Body of pancreas (tissue), 4 donors: ENCODE data around the gene PITX2. TPM values are rescaled to one million over a fixed set of nuclear protein-coding genes. Genes with fewer than 3 reads are reported as not detected.
A peak's percentile ranks its signal among the peaks of the same experiment; 100 is the strongest.
"Not testable (repeated sequence)": the region's sequence is repeated elsewhere in the genome, so short reads cannot be mapped to it uniquely, and the experiment has no call there.

Source experiments
- ATAC-seq: fragments of 150-250 bp; one replicate; pipeline ENCODE4 v1.9.1; 2016
- DNase-seq, 4 donors: peaks; one replicate each; pipeline ENCODE4 v3.0.0-alpha.2; 2019
- H3K27ac ChIP-seq, 4 donors: fragments of 200-600 bp; sonication (generic); 1 replicate in 3 of 4; 2 replicates in 1 of 4; pipeline versions ENCODE4 v1.5.1 to v1.6.1; 2016 to 2019; ENCODE audit warnings: mild to moderate bottlenecking in 1 of 4, mixed read lengths in 1 of 4, moderate library complexity in 1 of 4
- H3K27me3 ChIP-seq, 2 donors: fragments of 200-600 bp; sonication (generic); one replicate each; pipeline ENCODE4 v1.6.0; 2016; ENCODE audit warnings: mild to moderate bottlenecking in 1 of 2
- H3K36me3 ChIP-seq, 2 donors: fragments of 200-600 bp; sonication (generic); replicated peaks in 1 of 2; 2 replicates each; pipeline ENCODE4 v1.5.1; 2016; ENCODE audit warnings: low read depth in 2 of 2; ENCODE audit not compliant: insufficient read depth in 1 of 2
- H3K4me1 ChIP-seq: fragments of 200-600 bp; sonication (generic); one replicate; pipeline ENCODE4 v1.6.0; 2016
- H3K4me3 ChIP-seq, 2 donors: fragments of 200-600 bp; sonication (generic); 1 replicate in 1 of 2; 2 replicates in 1 of 2; pipeline ENCODE4 v1.5.1; 2016 to 2019
- H3K9me3 ChIP-seq, 3 donors: fragments of 200-600 bp; sonication (generic); 1 replicate in 2 of 3; 2 replicates in 1 of 3; pipeline ENCODE4 v1.5.1; 2016
- CTCF ChIP-seq, 7 experiments: fragments of 450-650 bp in 4 of 7; fragments of 200-600 bp in 3 of 7; sonication (generic) in 3 of 7; IDR thresholded peaks; one replicate each; pipeline ENCODE4 v1.5.1; 2016 to 2019; ENCODE audit warnings: antibody characterized with exemption in 7 of 7
- POLR2A ChIP-seq, 3 donors: fragments of 450-650 bp; IDR thresholded peaks; one replicate each; pipeline ENCODE4 v1.6.1; 2016; ENCODE audit warnings: antibody characterized with exemption in 3 of 3, mild to moderate bottlenecking in 2 of 3
- WGBS, 2 donors: methylation state at CpG; one replicate each; pipeline ENCODE4 v1.1.5; 2017; 5-methylcytosine and 5-hydroxymethylcytosine counted together
- intact Hi-C: fragments of 100-400 bp; cut with DNase I; formaldehyde crosslinking; loops from one replicate; pipeline ENCODE4 v1.15.1; 2023
- total RNA-seq, 2 donors: library from RNA; depleted of rRNA; stranded (reverse); fragments of >200 nt; gene quantifications; one replicate each; pipeline ENCODE4 v1.1.0, GENCODE V29; 2016

The PITX2 gene
- total RNA-seq, 2 donors from 2014 or later, result not detected

- DNase-seq, result no peak
- 52 to 53% methylated on average over 1 of the region's 1 CpG for WGBS, 2 donors
Observed at GRCh38 chr4:110595583-110595982, 27.3 kb downstream of the PITX2 start.

GRCh38 chr4:110589297-110589696 is 33.6 kb downstream of the PITX2 start:
- Histone ChIP-seq H3K4me3 (no peak overlapping the region), H3K27ac (no peak overlapping the region), H3K9me3 (no peaks in the 10 kb centered on the region), H3K27me3 (no peaks in the 10 kb centered on the region), H3K36me3 (no peaks in the 10 kb centered on the region), H3K4me1 (no peaks in the 10 kb centered on the region)
- intact Hi-C loops, result no loop called here
- TF ChIP-seq POLR2A (IDR thresholded peaks at IDR 0.05) (no peak), CTCF (IDR thresholded peaks at IDR 0.05) (no peak)
- ATAC-seq (no peak), DNase-seq (no peak)

More at GRCh38 chr4:110595583-110595982, 27.3 kb downstream of the PITX2 start:
- TF ChIP-seq POLR2A (IDR thresholded peaks at IDR 0.05), result no peak
- no peaks in the 10 kb centered on the region for H3K27me3 ChIP-seq
- intact Hi-C loops, result no loop called here
- no peaks in the 10 kb centered on the region for H3K9me3 ChIP-seq
- H3K4me1 ChIP-seq, result no peaks in the 10 kb centered on the region
- no peak for ATAC-seq
- no peak overlapping the region for H3K27ac ChIP-seq
- no peak overlapping the region for H3K4me3 ChIP-seq
- no peaks in the 10 kb centered on the region for H3K36me3 ChIP-seq

GRCh38 chr4:110587666-110588285 is 35.1 kb downstream of the PITX2 start:
- no peaks in the 10 kb centered on the region for H3K27me3 ChIP-seq
- 86% methylated on average over 36 of the region's 36 CpGs for WGBS, 2 donors
- no peaks in the 10 kb centered on the region for H3K4me1 ChIP-seq
- no peaks in the 10 kb centered on the region for H3K9me3 ChIP-seq
- TF ChIP-seq POLR2A (IDR thresholded peaks at IDR 0.05) (no peak), CTCF (IDR thresholded peaks at IDR 0.05) (no peak)
- H3K27ac ChIP-seq, result no peak overlapping the region
- no peaks in the 10 kb centered on the region for H3K36me3 ChIP-seq
- H3K4me3 ChIP-seq, result no peak overlapping the region
- ATAC-seq, result no peak
- intact Hi-C loops, result no loop called here
- DNase-seq, result no peak

- TF ChIP-seq POLR2A (IDR thresholded peaks at IDR 0.05), result no peak
- peak in 5 of 7 experiments; percentile 17 to 37 (median 24) for TF ChIP-seq CTCF (IDR thresholded peaks at IDR 0.05)
- DNase-seq, result no peak
- WGBS, 2 donors, result 18 to 19% methylated on average over 7 of the region's 7 CpGs
- H3K27me3 ChIP-seq, result no peaks in the 10 kb centered on the region
- no peak for ATAC-seq
- H3K4me1 ChIP-seq, result no peaks in the 10 kb centered on the region
- intact Hi-C loops, result no loop called here
- H3K27ac ChIP-seq, result no peak overlapping the region
- no peak overlapping the region for H3K4me3 ChIP-seq
- no peaks in the 10 kb centered on the region for H3K9me3 ChIP-seq
- H3K36me3 ChIP-seq, result no peaks in the 10 kb centered on the region
Observed at GRCh38 chr4:110586131-110586850, 36.6 kb downstream of the PITX2 start.

- H3K9me3 ChIP-seq, H3K4me3 ChIP-seq, H3K4me1 ChIP-seq, ATAC-seq, intact Hi-C loops, H3K27me3 ChIP-seq, H3K27ac ChIP-seq, H3K36me3 ChIP-seq, DNase-seq: not testable (repeated sequence)
- WGBS, 2 donors, result 78 to 86% methylated on average over 2 of the region's 2 CpGs
Observed at GRCh38 chr4:110576696-110577095, 46.2 kb downstream of the PITX2 start.

Other genes with a start within 250 kb of the PITX2 start
- gene ENPEP, start 146.9 kb downstream of the PITX2 start, total RNA-seq, result 1 to 10 TPM in 1 of 2 donors, under 1 TPM in 1; 0.78 to 4.0 TPM